GM18508 (cell line): ENCODE results near the gene SEC31B.

ENCODE experiments used
- ATAC-seq: cut with Tn5 transposase; IDR thresholded peaks from one replicate; pipeline ENCODE4 v1.9.1; 2021; ENCODE audit warnings: moderate number of reproducible peaks; ENCODE audit not compliant: insufficient read depth, unreplicated experiment

The SEC31B gene

GRCh38 chr10:100528921-100529474, 9.3 kb upstream of the SEC31B start:
- no peak for ATAC-seq

- no peak for ATAC-seq
Measured at GRCh38 chr10:100528123-100528886, 8.6 kb upstream of the SEC31B start.

DNA sequence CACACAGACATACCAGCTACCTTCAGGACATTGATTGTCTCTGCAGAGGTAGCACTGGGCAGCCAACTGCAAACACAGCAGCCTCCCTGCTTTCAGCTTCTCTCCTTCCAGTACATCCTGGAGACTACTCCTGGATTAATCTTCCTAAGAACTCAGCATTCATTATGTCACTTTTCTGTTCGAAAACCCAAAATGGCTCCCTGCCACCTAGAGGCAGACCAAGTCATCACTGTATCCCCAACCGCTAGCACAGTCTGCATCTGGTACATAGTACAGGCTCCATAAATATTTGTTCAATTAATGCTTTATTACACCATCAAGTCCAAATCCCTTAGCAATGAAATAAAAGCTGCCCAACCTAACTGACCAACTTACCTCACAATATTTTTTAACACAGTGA, 5.0 kb upstream of the SEC31B start:
- no peak for ATAC-seq

GRCh38 chr10:100524206-100524605, 4.5 kb upstream of the SEC31B start:
- no peak for ATAC-seq

DNA sequence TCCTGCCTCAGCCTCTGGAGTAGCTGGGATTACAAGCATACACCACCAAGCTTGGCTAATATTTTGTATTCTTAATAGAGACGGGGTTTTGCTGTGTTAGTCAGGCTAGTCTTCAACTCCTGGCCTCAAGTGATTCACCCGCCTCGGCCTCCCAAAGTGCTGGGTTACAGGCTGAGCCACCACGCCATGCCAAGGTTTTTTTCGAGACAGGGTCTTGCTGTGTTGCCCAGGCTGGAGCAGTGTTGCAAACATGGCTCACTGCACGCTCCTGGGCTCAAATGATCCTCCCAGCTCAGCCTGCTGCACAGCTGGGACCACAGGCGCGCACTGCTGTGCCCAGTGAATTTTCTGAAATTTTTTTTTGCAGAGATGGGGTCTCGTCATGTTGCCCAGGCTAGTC, 3.3 kb upstream of the SEC31B start:
- no peak for ATAC-seq

GRCh38 chr10:100522107-100522801, 2.6 kb upstream of the SEC31B start:
- ATAC-seq = no peak

DNA sequence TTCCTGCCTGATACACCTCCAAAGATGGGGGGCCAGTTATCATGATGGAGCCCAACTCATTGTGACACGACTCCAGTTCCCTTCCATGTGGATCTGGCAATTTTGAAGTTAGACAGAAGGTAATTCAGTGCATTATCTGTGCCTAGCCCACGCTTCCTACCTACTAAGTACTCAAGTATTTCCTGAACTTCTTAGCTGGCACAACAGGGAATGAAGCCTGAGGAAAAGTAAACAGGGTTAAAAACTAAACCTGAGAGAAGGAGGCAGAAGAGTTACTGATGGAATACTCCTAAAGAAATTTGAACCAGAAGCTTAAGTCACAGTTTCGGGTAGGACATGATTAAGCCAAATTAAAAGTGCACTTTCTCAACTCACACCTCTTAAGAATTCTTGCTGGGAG, 1.1 kb upstream of the SEC31B start:
- ATAC-seq = no peak

DNA sequence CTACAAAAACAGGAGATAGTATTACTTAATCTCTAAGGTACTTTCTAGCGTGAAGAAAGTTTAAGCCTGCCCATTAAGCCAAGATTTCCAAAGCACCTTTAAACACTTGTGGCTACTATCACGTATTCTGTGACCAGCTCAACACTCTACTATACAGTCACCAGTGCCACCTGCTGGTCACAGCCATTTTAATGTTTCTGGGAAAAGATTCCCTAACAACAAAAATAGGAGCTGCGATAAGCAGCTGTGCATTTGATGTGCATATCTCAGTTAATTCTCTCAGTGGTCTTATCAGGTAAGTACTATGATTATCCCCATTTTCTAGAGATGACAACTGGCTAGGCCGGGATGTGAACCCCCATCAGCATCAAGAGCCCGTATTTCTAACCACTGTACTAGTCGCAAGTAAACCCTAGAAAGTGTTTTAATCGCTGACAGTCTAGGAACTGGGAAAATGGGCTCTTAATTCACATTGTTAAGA, 860 bp downstream of the SEC31B start:
- ATAC-seq = no peak

DNA sequence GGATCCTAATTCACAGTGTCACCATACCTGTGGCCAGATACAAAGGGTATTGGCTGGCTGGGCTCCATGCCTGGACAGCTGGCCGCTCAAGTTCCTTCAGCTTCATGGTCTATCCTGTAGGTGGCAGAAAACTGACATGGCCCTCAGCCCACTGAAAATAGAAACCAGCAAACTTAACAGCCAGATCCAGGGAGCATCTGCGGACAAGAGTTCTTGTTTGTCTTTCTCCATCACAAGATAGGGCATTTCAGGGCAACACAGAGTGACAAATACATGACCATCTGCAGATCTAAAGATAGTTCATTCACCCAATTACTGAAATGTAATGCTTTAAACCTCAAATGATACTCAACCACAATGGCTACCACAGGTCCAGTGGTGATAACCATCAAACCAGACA, 2.8 kb downstream of the SEC31B start:
- no peak for ATAC-seq

- ATAC-seq = no peak
Measured at GRCh38 chr10:100515612-100516011, 4.0 kb downstream of the SEC31B start.

DNA sequence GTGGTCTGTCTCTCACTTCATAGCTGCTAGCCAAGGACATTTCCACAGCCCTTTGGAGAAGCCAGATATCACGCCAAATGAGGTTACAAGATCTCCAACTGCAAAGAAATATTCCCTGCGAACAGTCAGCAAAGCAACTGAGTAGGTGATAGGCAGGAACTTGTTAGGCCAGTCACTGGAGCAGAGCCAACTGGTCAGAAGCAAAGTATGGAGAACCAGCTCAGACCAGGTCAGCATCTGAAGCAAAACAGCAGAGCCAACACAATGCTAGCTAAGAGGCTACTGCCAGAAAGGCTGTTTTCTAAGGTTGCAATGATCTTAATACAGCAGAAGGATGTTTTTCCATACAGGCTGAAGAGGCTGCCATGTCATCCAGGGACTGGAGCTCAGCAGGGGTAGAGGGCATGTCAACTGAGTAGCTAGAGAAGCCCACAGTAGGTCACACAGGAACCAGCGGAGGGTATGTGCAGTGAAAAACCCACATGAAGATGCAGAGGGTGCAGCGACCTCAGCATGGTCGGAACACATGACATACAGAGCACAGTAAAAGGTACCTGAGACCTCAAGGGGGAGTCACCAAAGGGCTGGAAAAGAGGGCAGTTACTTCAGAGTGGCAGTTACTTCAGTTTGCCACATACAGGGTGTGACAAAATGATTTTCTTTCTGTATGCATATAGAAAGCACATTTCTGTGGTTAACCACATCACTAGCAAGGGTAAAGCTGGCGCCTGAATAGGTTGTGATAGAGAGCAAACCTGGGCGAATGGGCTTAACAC, 8.9 kb downstream of the SEC31B start:
- no peak for ATAC-seq

- no peak for ATAC-seq
Measured at GRCh38 chr10:100509241-100509840, 10.3 kb downstream of the SEC31B start.

DNA sequence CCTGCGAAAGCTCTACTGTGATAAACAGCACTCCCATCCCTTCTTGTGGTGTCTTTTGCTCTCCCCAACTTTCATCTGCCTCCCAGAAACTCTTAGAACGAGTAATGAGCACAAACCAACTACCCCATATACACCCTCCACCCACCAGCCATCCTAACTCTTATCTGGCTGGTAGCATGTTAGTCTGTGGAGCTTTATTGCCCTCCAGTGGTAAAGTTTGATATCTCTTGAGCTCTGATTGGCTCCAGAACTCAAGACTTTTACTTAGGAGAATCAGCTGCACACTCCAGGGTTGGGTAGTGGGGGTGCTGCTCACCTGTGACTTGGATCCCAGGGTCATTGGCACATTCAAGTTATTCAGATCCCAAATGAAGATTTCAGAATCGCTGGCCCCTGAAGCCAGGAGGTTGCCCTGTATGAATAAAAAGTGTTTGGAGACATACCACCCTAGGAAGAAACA, 10.9 kb downstream of the SEC31B start:
- no peak for ATAC-seq

DNA sequence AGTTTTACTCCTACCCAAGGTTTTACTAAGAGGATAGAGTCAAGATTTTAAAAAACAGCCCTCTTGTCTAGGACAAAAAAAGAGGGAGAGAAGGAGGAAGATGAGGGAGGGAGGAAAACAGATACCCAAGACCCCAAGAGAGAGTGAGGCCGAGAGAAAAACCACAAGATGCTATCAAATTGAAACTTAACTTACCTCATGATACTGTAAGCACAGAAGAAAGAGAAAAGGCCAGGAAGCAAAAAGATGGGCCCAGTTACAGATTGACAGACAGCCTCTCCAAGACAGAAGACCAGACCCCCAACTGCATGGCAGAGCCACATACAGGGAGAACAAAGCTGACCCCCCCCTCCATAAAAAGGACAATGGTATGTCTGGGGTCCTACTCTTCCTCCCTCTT, 11.4 kb downstream of the SEC31B start:
- no peak for ATAC-seq

DNA sequence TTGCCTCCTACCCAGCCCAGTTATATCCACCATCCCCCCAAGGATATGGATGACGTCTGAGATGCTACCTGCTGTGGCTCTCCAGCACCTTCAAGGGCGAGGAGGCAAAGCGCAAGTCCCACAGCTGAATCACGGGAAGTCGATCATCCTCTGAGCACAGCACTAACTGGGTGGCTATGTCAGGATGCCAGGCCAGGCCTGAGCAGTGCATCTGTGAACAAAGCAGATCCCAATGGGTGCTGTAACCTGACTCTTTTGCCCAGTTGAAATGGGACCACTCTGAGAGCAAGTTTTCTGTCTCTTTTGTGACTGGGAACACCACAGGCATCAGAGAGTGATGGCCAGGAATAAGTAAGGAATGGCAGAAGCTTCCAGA, 12.3 kb downstream of the SEC31B start:
- no peak for ATAC-seq

DNA sequence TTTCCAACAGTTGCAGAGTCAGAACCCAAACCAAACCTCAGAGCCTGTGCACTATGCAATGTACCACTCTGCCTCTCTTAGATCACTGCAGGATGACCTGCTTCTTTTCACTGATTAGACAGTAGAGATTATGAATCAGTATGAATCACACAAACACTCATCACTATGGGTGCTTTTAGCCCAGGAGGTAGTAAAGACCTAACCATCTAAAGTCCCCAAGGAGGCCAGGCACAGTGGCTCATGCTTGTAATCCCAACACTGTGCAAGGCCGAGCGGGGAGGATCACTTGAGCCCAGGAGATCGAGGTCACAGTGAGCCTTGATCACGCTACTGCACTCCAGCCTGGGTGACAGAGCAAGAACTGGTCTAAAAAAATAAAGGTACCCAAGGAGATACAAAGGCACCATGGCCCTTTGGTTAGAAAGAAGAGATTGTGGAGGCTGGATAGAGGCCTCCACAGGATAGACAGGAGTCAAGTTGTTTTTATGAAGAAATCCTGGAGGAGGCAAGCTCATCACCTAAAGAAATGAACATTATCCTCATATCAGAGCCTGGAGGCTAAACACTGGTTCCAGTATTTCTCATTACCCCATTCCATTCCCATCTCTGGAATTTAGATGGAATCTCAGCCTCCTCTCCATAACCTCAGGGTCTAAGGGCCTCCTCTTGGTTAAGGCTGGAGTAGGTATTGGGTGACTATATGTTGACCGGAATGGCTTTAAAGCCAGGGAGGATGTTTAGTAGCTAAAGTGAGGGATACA, 12.9 kb downstream of the SEC31B start:
- no peak for ATAC-seq

DNA sequence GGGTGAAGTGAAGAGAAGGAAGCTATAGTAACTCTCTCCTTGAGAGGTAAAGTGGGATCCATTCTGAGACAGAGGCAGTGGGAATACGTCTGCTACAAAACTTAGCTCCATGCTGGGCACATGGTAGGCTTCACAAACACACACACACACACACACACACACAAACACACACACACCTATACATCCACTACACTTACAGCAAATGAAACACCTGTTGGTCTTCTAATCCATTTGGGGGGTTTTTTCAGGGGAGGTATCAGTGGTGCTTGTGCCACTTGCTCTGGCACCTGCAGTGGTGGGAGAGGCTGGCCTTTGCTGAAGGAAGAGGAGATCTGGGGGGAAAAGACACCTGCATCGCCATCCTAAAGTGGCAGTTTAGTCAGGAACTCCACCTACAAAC, 14.5 kb downstream of the SEC31B start:
- no peak for ATAC-seq

DNA sequence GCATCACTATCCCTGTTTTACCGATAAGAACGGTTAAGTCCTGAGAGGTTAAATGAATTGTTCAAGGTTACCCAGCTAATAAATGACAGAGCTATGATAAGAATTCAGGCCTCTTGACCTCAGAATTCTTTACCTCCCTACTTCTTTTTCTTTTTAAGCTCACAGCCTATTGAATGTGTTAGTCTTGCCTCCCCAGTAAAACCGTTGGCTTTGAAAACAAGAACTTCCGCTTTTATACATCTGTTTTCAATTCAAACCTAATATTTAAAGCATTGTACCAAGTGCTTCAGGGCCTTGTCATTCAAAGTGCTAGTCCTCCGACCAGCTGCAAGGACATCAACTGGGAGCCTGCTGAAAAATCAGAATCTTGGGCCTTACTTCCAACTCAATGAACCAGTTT, 15.6 kb downstream of the SEC31B start:
- no peak for ATAC-seq

DNA sequence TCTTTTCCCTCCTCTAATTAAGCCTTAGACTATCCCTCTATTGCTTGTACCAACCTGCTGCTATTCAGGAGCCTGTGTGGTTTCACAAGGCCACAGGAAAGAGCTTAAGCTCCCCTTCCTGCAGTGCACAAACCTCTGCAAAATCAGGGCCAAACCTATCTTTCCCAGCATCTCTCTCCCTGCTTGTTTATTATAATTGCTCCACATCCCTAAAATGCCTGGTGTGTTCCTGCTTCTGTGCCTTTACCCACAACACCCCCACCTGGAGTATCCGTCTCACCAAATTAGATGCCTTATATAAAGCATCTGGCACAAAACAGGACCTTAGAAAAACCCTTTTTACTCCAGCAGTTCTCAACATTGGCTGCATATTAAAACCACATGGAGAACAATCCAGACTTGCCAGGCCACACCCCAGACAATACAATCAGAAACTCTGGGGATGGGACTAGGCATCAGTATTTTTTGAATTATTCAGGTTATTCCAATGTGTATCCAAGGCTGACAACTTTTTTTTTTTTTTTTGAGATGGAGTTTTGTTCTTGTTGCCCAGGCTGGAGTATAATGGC, 16.7 kb downstream of the SEC31B start:
- no peak for ATAC-seq
